HCT116 (cell line): ENCODE data around the gene PLA1A. TPM values are rescaled to one million over a fixed set of nuclear protein-coding genes. Genes with fewer than 3 reads are reported as not detected.

ENCODE experiments used
- ATAC-seq: fragments of 200-7000 bp; cut with Tn5 transposase; 2 replicates; pipeline ENCODE4 v1.9.1; 2020; ENCODE audit warnings: mild to moderate bottlenecking, moderate library complexity
- BruUV-seq: library from RNA; stranded (reverse); fragments of 400-500 nt; replicated peaks from 2 replicates; lab custom pipeline; 2021; lab: Mats Ljungman, UMichigan
- CTCF ChIA-PET: fragments of 300-600 bp; sonication (Branson Sonifier 250); formaldehyde crosslinking; loops from one replicate; lab custom pipeline; 2021; ENCODE audit warnings: antibody characterized with exemption; lab: Charles Lee
- POLR2A ChIA-PET: fragments of 300-600, 350-600 bp; sonication (Branson Sonifier 250); formaldehyde crosslinking; loops from one replicate; lab custom pipeline; 2021; ENCODE audit warnings: antibody characterized with exemption; lab: Charles Lee
- RAD21 ChIA-PET, 2 experiments: fragments of 300-600 bp; sonication (Branson Sonifier 250); formaldehyde crosslinking; loops; one replicate each; lab custom pipeline; 2023; ENCODE audit warnings: low total read pairs in 2 of 2; ENCODE audit not compliant: uncharacterized antibody in 2 of 2, unreplicated experiment in 2 of 2, low non-redundant PET in 1 of 2; lab: Charles Lee
- DNase-seq: peaks from one replicate; pipeline ENCODE4 v3.0.0-alpha.2; 2010; ENCODE audit warnings: low read depth, low spot score
- H2AFZ ChIP-seq: fragments of 200-600 bp; shearing (Covaris generic), sonication (generic); 2 replicates; pipeline ENCODE4 v1.6.1; 2017; ENCODE audit warnings: low read depth, mixed run types, mixed read lengths, antibody characterized with exemption, low read length; ENCODE audit not compliant: poor library complexity, severe bottlenecking
- H3K27ac ChIP-seq: 2 replicates; pipeline ENCODE4 v1.5.1; 2012; ENCODE audit warnings: low read depth, low read length
- H3K27me3 ChIP-seq: fragments of 200-600 bp; sonication (generic); 2 replicates; pipeline ENCODE4 v1.6.1; 2016; ENCODE audit warnings: mixed run types, low read length, mixed read lengths; ENCODE audit not compliant: insufficient read depth
- H3K36me3 ChIP-seq, 2 experiments: fragments of 200-500 bp in 1 of 2; fragments of 200-600 bp in 1 of 2; sonication (Bioruptor generic) in 1 of 2; sonication (generic) in 1 of 2; 2 replicates each; pipeline versions ENCODE4 v1.5.1 to v1.6.1; 2014 to 2016; ENCODE audit warnings: low read length in 2 of 2, inconsistent platforms in 1 of 2, mixed read lengths in 1 of 2, mixed run types in 1 of 2; ENCODE audit not compliant: insufficient read depth in 2 of 2, control insufficient read depth in 1 of 2
- H3K4me1 ChIP-seq, 2 experiments: fragments of 200-600 bp in 1 of 2; sonication (generic) in 1 of 2; 2 replicates each; pipeline versions ENCODE4 v1.5.1 to v1.6.1; 2012 to 2017; ENCODE audit warnings: low read length in 2 of 2, inconsistent platforms in 1 of 2, mild to moderate bottlenecking in 1 of 2, mixed read lengths in 1 of 2, mixed run types in 1 of 2, moderate library complexity in 1 of 2; ENCODE audit not compliant: insufficient read depth in 2 of 2, control insufficient read depth in 1 of 2
- H3K4me2 ChIP-seq: fragments of 200-600 bp; sonication (generic); 2 replicates; pipeline ENCODE4 v1.6.1; 2017; ENCODE audit warnings: mixed run types, low read length, mixed read lengths
- H3K4me3 ChIP-seq, 2 experiments: fragments of 200-600 bp in 1 of 2; sonication (generic) in 1 of 2; replicated peaks in 1 of 2; 2 replicates each; pipeline ENCODE4 v1.5.1; 2011 to 2016; ENCODE audit warnings: low read length in 2 of 2, control low read depth in 1 of 2, low read depth in 1 of 2, mild to moderate bottlenecking in 1 of 2, mixed read lengths in 1 of 2, mixed run types in 1 of 2
- H3K79me2 ChIP-seq: fragments of 200-600 bp; sonication (generic); 2 replicates; pipeline ENCODE4 v1.6.1; 2017; ENCODE audit warnings: mild to moderate bottlenecking, mixed run types, low read length, moderate library complexity, mixed read lengths; ENCODE audit not compliant: insufficient read depth
- H3K9ac ChIP-seq: fragments of 200-600 bp; sonication (generic); 2 replicates; pipeline ENCODE4 v1.6.1; 2016; ENCODE audit warnings: low read length, mixed read lengths
- H3K9me2 ChIP-seq: fragments of 200-600 bp; sonication (generic), shearing (Covaris generic); 2 replicates; pipeline ENCODE4 v1.6.1; 2017; ENCODE audit warnings: mixed run types, mild to moderate bottlenecking, moderate library complexity; ENCODE audit not compliant: insufficient read depth
- H3K9me3 ChIP-seq, 2 experiments: fragments of 200-500 bp in 1 of 2; fragments of 200-600 bp in 1 of 2; sonication (Bioruptor generic) in 1 of 2; sonication (generic) in 1 of 2; 2 replicates each; pipeline ENCODE4 v1.6.1; 2014 to 2017; ENCODE audit warnings: low read length in 2 of 2, mixed read lengths in 2 of 2, inconsistent platforms in 1 of 2, low read depth in 1 of 2, mild to moderate bottlenecking in 1 of 2, mixed run types in 1 of 2, moderate library complexity in 1 of 2; ENCODE audit not compliant: control insufficient read depth in 1 of 2, insufficient read depth in 1 of 2
- H4K20me1 ChIP-seq: fragments of 200-600 bp; sonication (generic), shearing (Covaris generic); 2 replicates; pipeline ENCODE4 v1.6.1; 2017; ENCODE audit warnings: mixed run types, mild to moderate bottlenecking, moderate library complexity; ENCODE audit not compliant: insufficient read depth
- EGR1 ChIP-seq: IDR thresholded peaks from 2 replicates; pipeline ENCODE4 v1.6.1; 2012; ENCODE audit warnings: low read depth
- ELF1 ChIP-seq: IDR thresholded peaks from 2 replicates; pipeline ENCODE4 v1.6.1; 2012; ENCODE audit warnings: low read depth, borderline replicate concordance
- FOSL1 ChIP-seq: IDR thresholded peaks from 2 replicates; pipeline ENCODE4 v1.6.1; 2012; ENCODE audit warnings: low read depth
- JUND ChIP-seq: IDR thresholded peaks from 2 replicates; pipeline ENCODE4 v1.6.1; 2012
- POLR2AphosphoS5 ChIP-seq: IDR thresholded peaks from 2 replicates; pipeline ENCODE4 v1.6.1; 2011; ENCODE audit warnings: mild to moderate bottlenecking, low read depth, low read length, moderate library complexity
- RAD21 ChIP-seq: IDR thresholded peaks from 2 replicates; pipeline ENCODE4 v1.6.1; 2012; ENCODE audit warnings: low read depth, mild to moderate bottlenecking
- SP1 ChIP-seq: IDR thresholded peaks from 2 replicates; pipeline ENCODE4 v1.6.1; 2012; ENCODE audit warnings: low read depth
- ZNF274 ChIP-seq: fragments of 200-500 bp; sonication (Bioruptor generic); IDR thresholded peaks from 2 replicates; pipeline ENCODE4 v1.6.1; 2014; ENCODE audit warnings: mild to moderate bottlenecking, low read depth, low read length, inconsistent platforms
- intact Hi-C: fragments of 100-400 bp; cut with micrococcal nuclease; formaldehyde crosslinking; loops from 2 replicates; pipeline ENCODE4 v1.10.0; 2022
- total RNA-seq: library from RNA; stranded (reverse); gene quantifications from one replicate; pipeline ENCODE4 v1.2.1, GENCODE V29; 2021; ENCODE audit not compliant: unreplicated experiment
- TF ChIP-seq, protein P1 (sequence below): IDR thresholded peaks from 2 replicates; pipeline ENCODE4 v1.6.1; 2012
- TF ChIP-seq, protein P2 (sequence below), 3 experiments: fragments of 200-600 bp in 1 of 3; sonication (generic) in 1 of 3; IDR thresholded peaks in 2 of 3; conservative IDR thresholded peaks in 1 of 3; 2 replicates each; pipeline ENCODE4 v1.5.1; 2012 to 2017; ENCODE audit warnings: low read depth in 2 of 3, low read length in 2 of 3, antibody characterized with exemption in 1 of 3, borderline replicate concordance in 1 of 3, control low read depth in 1 of 3, mild to moderate bottlenecking in 1 of 3, mixed read lengths in 1 of 3, mixed run types in 1 of 3, moderate library complexity in 1 of 3; ENCODE audit not compliant: insufficient read depth in 1 of 3
- TF ChIP-seq, protein P3 (sequence below): IDR thresholded peaks from 2 replicates; pipeline ENCODE4 v1.6.1; 2012; ENCODE audit warnings: low read depth
- TF ChIP-seq, protein P4 (sequence below): IDR thresholded peaks from 2 replicates; pipeline ENCODE4 v1.6.1; 2011; ENCODE audit warnings: mild to moderate bottlenecking, low read length, moderate library complexity; ENCODE audit not compliant: insufficient replicate concordance; ENCODE audit errors: extremely low read depth

The PLA1A gene
- total RNA-seq, 1 experiment from 2014 or later = not detected

DNA sequence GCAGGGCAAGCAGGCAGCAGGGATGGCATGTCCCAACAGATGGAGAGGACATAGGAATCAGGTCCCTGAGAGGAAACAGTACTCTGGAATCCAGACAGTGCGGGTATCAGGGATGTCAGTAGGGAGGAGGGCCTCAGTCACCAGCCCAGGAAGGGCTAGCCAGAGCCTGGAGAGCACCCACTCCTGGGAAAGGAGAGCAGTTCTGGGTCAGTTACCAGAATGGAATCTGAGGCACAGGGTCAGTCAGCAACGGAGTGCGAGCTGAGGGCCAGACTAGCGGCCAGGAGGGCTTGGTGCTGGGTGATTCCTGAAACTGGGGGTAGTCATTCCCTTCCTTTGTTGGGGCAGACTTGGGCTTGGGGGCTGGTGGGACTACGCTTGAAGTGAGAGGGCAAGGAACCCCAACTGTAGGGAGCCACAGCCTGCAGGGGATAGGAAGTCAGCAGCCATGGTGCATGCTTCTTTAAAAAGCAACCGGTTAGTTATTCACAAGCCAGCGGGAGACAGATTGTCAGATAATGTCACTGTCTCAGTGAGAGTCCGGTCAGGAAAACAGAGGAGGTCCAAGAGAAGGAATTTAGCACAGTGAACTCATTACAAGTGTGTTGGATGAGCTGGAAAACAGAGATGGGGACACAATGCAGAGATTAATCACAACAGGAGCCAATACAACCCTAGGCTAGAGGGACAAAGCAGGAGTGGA is 27.9 kb downstream of the PLA1A start:
- RAD21 ChIA-PET = no interaction called here
- no peak overlapping the region for H2AFZ ChIP-seq
- POLR2A ChIA-PET = no interaction called here
- CTCF ChIA-PET = no interaction called here
- no peak overlapping the region for H3K9ac ChIP-seq
- H3K4me3 ChIP-seq = no peak overlapping the region
- no peaks in the 10 kb centered on the region for H3K9me2 ChIP-seq
- H3K4me2 ChIP-seq = no peak overlapping the region
- intact Hi-C loops = no loop called here
- peaks cover 3% of the 10 kb centered on the region; the same call in 1 of the 2 replicates for H3K27me3 ChIP-seq
- BruUV-seq = no TSS peak
- ATAC-seq (no peak), DNase-seq (no peak)
- no peak overlapping the region for H3K27ac ChIP-seq
- no peak for TF ChIP-seq FOSL1
- TF ChIP-seq POLR2AphosphoS5 = no peak
- TF ChIP-seq SP1 = no peak
- no peak for TF ChIP-seq JUND
- TF ChIP-seq ZNF274 = no peak
- TF ChIP-seq ELF1 = no peak
- TF ChIP-seq RAD21 = no peak
- H3K9me3 ChIP-seq = no peaks in the 10 kb centered on the region
- no peaks in the 10 kb centered on the region for H3K36me3 ChIP-seq
- no peaks in the 10 kb centered on the region for H3K4me1 ChIP-seq
- no peaks in the 10 kb centered on the region for H3K79me2 ChIP-seq
- no peaks in the 10 kb centered on the region for H4K20me1 ChIP-seq

DNA sequence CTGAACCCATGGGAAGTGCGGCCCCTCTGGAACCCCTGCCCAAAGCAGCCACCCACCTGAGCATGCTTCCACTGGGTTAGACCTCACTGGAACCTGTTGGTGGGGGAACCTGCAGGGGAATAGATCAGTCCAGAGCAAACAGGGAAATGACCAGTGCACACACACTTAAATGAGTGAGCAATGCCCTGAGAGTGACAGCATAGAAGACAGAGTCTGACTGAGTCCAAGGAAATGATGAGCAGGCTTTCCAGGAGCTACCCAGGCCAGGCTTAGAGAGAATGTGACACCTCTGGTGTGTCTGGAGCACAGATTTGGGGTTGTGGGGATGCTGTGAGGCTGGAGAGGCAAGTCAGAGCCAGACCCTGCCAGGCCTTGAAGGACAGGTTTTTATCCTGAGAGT is 28.5 kb downstream of the PLA1A start:
- no peaks in the 10 kb centered on the region for H3K36me3 ChIP-seq
- H3K27ac ChIP-seq = no peak overlapping the region
- peaks cover 3% of the 10 kb centered on the region; the same call in 1 of the 2 replicates for H3K27me3 ChIP-seq
- H4K20me1 ChIP-seq = no peaks in the 10 kb centered on the region
- H3K4me3 ChIP-seq = no peak overlapping the region
- no peak overlapping the region for H2AFZ ChIP-seq
- no peak for ATAC-seq
- ChIA-PET RAD21 (no interaction called here), CTCF (no interaction called here), POLR2A (no interaction called here)
- H3K79me2 ChIP-seq = no peaks in the 10 kb centered on the region
- no peak overlapping the region for H3K4me2 ChIP-seq
- no peak overlapping the region for H3K9ac ChIP-seq
- intact Hi-C loops = no loop called here
- no peak for DNase-seq
- H3K9me2 ChIP-seq = no peaks in the 10 kb centered on the region
- H3K9me3 ChIP-seq = no peaks in the 10 kb centered on the region
- no peaks in the 10 kb centered on the region for H3K4me1 ChIP-seq
- no TSS peak for BruUV-seq
- TF ChIP-seq, protein P1, sequence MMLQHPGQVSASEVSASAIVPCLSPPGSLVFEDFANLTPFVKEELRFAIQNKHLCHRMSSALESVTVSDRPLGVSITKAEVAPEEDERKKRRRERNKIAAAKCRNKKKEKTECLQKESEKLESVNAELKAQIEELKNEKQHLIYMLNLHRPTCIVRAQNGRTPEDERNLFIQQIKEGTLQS = no peak
- TF ChIP-seq, protein P2, sequence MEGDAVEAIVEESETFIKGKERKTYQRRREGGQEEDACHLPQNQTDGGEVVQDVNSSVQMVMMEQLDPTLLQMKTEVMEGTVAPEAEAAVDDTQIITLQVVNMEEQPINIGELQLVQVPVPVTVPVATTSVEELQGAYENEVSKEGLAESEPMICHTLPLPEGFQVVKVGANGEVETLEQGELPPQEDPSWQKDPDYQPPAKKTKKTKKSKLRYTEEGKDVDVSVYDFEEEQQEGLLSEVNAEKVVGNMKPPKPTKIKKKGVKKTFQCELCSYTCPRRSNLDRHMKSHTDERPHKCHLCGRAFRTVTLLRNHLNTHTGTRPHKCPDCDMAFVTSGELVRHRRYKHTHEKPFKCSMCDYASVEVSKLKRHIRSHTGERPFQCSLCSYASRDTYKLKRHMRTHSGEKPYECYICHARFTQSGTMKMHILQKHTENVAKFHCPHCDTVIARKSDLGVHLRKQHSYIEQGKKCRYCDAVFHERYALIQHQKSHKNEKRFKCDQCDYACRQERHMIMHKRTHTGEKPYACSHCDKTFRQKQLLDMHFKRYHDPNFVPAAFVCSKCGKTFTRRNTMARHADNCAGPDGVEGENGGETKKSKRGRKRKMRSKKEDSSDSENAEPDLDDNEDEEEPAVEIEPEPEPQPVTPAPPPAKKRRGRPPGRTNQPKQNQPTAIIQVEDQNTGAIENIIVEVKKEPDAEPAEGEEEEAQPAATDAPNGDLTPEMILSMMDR (IDR thresholded peaks at IDR 0.05 in 2 of 3, conservative IDR thresholded peaks at IDR 0.05 in 1 of 3; ENCODE audit: borderline replicate concordance in 1 of 3, insufficient read depth in 1 of 3, low read depth in 2 of 3, low read length in 2 of 3) = no peak
- TF ChIP-seq, protein P3, sequence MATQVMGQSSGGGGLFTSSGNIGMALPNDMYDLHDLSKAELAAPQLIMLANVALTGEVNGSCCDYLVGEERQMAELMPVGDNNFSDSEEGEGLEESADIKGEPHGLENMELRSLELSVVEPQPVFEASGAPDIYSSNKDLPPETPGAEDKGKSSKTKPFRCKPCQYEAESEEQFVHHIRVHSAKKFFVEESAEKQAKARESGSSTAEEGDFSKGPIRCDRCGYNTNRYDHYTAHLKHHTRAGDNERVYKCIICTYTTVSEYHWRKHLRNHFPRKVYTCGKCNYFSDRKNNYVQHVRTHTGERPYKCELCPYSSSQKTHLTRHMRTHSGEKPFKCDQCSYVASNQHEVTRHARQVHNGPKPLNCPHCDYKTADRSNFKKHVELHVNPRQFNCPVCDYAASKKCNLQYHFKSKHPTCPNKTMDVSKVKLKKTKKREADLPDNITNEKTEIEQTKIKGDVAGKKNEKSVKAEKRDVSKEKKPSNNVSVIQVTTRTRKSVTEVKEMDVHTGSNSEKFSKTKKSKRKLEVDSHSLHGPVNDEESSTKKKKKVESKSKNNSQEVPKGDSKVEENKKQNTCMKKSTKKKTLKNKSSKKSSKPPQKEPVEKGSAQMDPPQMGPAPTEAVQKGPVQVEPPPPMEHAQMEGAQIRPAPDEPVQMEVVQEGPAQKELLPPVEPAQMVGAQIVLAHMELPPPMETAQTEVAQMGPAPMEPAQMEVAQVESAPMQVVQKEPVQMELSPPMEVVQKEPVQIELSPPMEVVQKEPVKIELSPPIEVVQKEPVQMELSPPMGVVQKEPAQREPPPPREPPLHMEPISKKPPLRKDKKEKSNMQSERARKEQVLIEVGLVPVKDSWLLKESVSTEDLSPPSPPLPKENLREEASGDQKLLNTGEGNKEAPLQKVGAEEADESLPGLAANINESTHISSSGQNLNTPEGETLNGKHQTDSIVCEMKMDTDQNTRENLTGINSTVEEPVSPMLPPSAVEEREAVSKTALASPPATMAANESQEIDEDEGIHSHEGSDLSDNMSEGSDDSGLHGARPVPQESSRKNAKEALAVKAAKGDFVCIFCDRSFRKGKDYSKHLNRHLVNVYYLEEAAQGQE = no peak
- TF ChIP-seq, protein P4, sequence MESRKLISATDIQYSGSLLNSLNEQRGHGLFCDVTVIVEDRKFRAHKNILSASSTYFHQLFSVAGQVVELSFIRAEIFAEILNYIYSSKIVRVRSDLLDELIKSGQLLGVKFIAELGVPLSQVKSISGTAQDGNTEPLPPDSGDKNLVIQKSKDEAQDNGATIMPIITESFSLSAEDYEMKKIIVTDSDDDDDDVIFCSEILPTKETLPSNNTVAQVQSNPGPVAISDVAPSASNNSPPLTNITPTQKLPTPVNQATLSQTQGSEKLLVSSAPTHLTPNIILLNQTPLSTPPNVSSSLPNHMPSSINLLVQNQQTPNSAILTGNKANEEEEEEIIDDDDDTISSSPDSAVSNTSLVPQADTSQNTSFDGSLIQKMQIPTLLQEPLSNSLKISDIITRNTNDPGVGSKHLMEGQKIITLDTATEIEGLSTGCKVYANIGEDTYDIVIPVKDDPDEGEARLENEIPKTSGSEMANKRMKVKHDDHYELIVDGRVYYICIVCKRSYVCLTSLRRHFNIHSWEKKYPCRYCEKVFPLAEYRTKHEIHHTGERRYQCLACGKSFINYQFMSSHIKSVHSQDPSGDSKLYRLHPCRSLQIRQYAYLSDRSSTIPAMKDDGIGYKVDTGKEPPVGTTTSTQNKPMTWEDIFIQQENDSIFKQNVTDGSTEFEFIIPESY = no peak
- TF ChIP-seq ELF1 = no peak
- TF ChIP-seq EGR1 = no peak
